Right cardiac atrium (tissue), 5 donors: ENCODE data around the gene PCBP4. TPM values are rescaled to one million over a fixed set of nuclear protein-coding genes. Genes with fewer than 3 reads are reported as not detected.
A peak's percentile ranks its signal among the peaks of the same experiment; 100 is the strongest.

Source experiments
- ATAC-seq, 2 donors: fragments of 200-7000 bp; cut with Tn5 transposase; one replicate each; pipeline versions ENCODE4 v1.8.0 to v1.9.1; 2020; ENCODE audit warnings: moderate library complexity in 2 of 2, mild to moderate bottlenecking in 1 of 2
- DNase-seq, 3 donors: peaks; one replicate each; pipeline ENCODE4 v3.0.0-alpha.2; 2020
- H3K27ac ChIP-seq: one replicate; pipeline ENCODE4 v1.5.1; 2013; ENCODE audit warnings: mild to moderate bottlenecking, low read length, control low read depth, moderate library complexity
- H3K27me3 ChIP-seq: one replicate; pipeline ENCODE4 v1.6.1; 2013; ENCODE audit not compliant: control insufficient read depth, insufficient read depth
- H3K4me1 ChIP-seq: one replicate; pipeline ENCODE4 v1.6.1; 2013; ENCODE audit warnings: low read length; ENCODE audit not compliant: control insufficient read depth, insufficient read depth
- H3K4me3 ChIP-seq: one replicate; pipeline ENCODE4 v1.5.1; 2013; ENCODE audit warnings: low read length, control low read depth
- H3K9me3 ChIP-seq: one replicate; pipeline ENCODE4 v1.6.1; 2013; ENCODE audit warnings: low read length; ENCODE audit not compliant: control insufficient read depth
- WGBS: extraction: QIAGEN DNeasy Blood & Tissue Kit; methylation state at CpG from one replicate; pipeline ENCODE4 v1.1.7; 2013; 5-methylcytosine and 5-hydroxymethylcytosine counted together
- intact Hi-C, 4 donors: fragments of 100-400 bp; cut with DNase I; formaldehyde crosslinking; loops; one replicate each; pipeline versions ENCODE4 v1.11.0 to v1.14.0; 2022 to 2023
- polyA plus RNA-seq: library from polyadenylated mRNA; stranded (reverse); fragments of 200-250 nt; gene quantifications from one replicate; pipeline ENCODE4 v1.2.3, GENCODE V29; 2013
- total RNA-seq, 4 donors: library from RNA; stranded (reverse); fragmentation: NEBNext Ultra II Directional; extraction: Animal tissue kit (Norgen Biotek cat#: 25700); gene quantifications; one replicate each; pipeline ENCODE4 v1.2.1, GENCODE V29; 2021
- donor health status: healthy with polysubstance abuse.
- donor health status: DM: no; HTN: yes; CAD: no.
- donor health status: DM: no; HTN: no; CAD: no.
- donor health status: DM: no; HTN: yes; CAD: no; lungs with severe emphysema.
- donor health status: DM: yes; HTN: yes; CAD: no.

Gene PCBP4
- total and polyA plus RNA-seq, 5 donors: 62.2 to 88.1 (median 72.7) TPM

- intact Hi-C loops: loop anchor here in 1 of 4 donors (2.0 kb wide), 1 partner anchor 31 kb away; the partner anchor contains the start of genes ABHD14A and ABHD14B
- Histone ChIP-seq H3K4me1 (peaks cover 2% of the 10 kb centered on the region), H3K27me3 (no peaks in the 10 kb centered on the region), H3K27ac (peak overlapping the region; percentile 95), H3K4me3 (no peak overlapping the region), H3K9me3 (no peaks in the 10 kb centered on the region)
- DNase-seq (no peak), ATAC-seq (no peak)
- WGBS: 94% methylated on average over 21 of the region's 21 CpGs
Measured at GRCh38 chr3:51943451-51944391, 23.5 kb downstream of the PCBP4 start.

GRCh38 chr3:51942603-51943450, 24.4 kb downstream of the PCBP4 start:
- Histone ChIP-seq H3K27me3 (no peaks in the 10 kb centered on the region), H3K27ac (peak overlapping the region; percentile 95), H3K9me3 (no peaks in the 10 kb centered on the region), H3K4me1 (peaks cover 2% of the 10 kb centered on the region), H3K4me3 (peak overlapping the region; percentile 5)
- ATAC-seq (peak; percentile 25 to 60), DNase-seq (peak; percentile 82 to 85 (median 83))
- 40% methylated on average over 17 of the region's 17 CpGs for WGBS
- intact Hi-C loops: loop anchor here in 1 of 4 donors (2.0 kb wide), 1 partner anchor 32 kb away; the partner anchor contains the start of genes ABHD14A and ABHD14B

- no peaks in the 10 kb centered on the region for H3K27me3 ChIP-seq
- peaks cover 2% of the 10 kb centered on the region for H3K4me1 ChIP-seq
- H3K27ac ChIP-seq: peak within 1 kb of the TSS; percentile 95
- intact Hi-C loops: loop anchor here in 1 of 4 donors (2.0 kb wide), 1 partner anchor 33 kb away; the partner anchor contains the start of genes ABHD14A and ABHD14B
- ATAC-seq: peak; percentile 95 to 96
- H3K4me3 ChIP-seq: peak within 1 kb of the TSS; percentile 62
- WGBS: 1% methylated on average over 67 of the region's 67 CpGs
- peak; percentile 100 for DNase-seq
- no peaks in the 10 kb centered on the region for H3K9me3 ChIP-seq
Measured at GRCh38 chr3:51941798-51942602, 25.3 kb downstream of the PCBP4 start, which contains the start of the genes PARP3 and RRP9. PARP3 (plus strand) TSS chr3:51942363; CDS start chr3:51943356, 993 bp downstream. RRP9 (minus strand) TSS chr3:51941904; CDS start chr3:51941867, 37 bp downstream.

- under 1% methylated on average over 20 of the region's 20 CpGs for WGBS
- no peak for ATAC-seq
- intact Hi-C loops: no loop called here
Measured at GRCh38 chr3:51941463-51941797, 25.8 kb downstream of the PCBP4 start.

GRCh38 chr3:51940648-51941462, 26.4 kb downstream of the PCBP4 start:
- peak overlapping the region; percentile 62 for H3K4me3 ChIP-seq
- H3K27ac ChIP-seq: no peak overlapping the region
- ATAC-seq: no peak
- DNase-seq: no peak
- H3K27me3 ChIP-seq: no peaks in the 10 kb centered on the region
- no peaks in the 10 kb centered on the region for H3K9me3 ChIP-seq
- WGBS: 34% methylated on average over 13 of the region's 13 CpGs
- intact Hi-C loops: no loop called here
- peaks cover 2% of the 10 kb centered on the region for H3K4me1 ChIP-seq

More at GRCh38 chr3:51941463-51941797, 25.8 kb downstream of the PCBP4 start:
- peak overlapping the region; percentile 62 for H3K4me3 ChIP-seq
- H3K9me3 ChIP-seq: no peaks in the 10 kb centered on the region
- no peak for DNase-seq
- no peaks in the 10 kb centered on the region for H3K27me3 ChIP-seq
- peak overlapping the region; percentile 7 for H3K27ac ChIP-seq
- H3K4me1 ChIP-seq: peaks cover 2% of the 10 kb centered on the region

- intact Hi-C loops: no loop called here
- Histone ChIP-seq H3K4me1 (peaks cover 2% of the 10 kb centered on the region), H3K27me3 (no peaks in the 10 kb centered on the region), H3K4me3 (no peak overlapping the region), H3K27ac (no peak overlapping the region), H3K9me3 (no peaks in the 10 kb centered on the region)
- DNase-seq: no peak
- 84% methylated on average over 9 of the region's 9 CpGs for WGBS
- no peak for ATAC-seq
Measured at GRCh38 chr3:51938780-51939425, 28.4 kb downstream of the PCBP4 start.

- no peak overlapping the region for H3K4me3 ChIP-seq
- H3K9me3 ChIP-seq: no peaks in the 10 kb centered on the region
- H3K4me1 ChIP-seq: no peaks in the 10 kb centered on the region
- intact Hi-C loops: no loop called here
- 88% methylated on average over 13 of the region's 13 CpGs for WGBS
- H3K27ac ChIP-seq: no peak overlapping the region
- no peaks in the 10 kb centered on the region for H3K27me3 ChIP-seq
- DNase-seq (no peak), ATAC-seq (no peak)
Measured at GRCh38 chr3:51937611-51938450, 29.4 kb downstream of the PCBP4 start.

GRCh38 chr3:51937014-51937413, 30.2 kb downstream of the PCBP4 start:
- Histone ChIP-seq H3K27me3 (no peaks in the 10 kb centered on the region), H3K4me3 (no peak overlapping the region), H3K4me1 (no peaks in the 10 kb centered on the region), H3K9me3 (no peaks in the 10 kb centered on the region), H3K27ac (no peak overlapping the region)
- intact Hi-C loops: no loop called here
- no peak for ATAC-seq
- 85% methylated on average over 9 of the region's 9 CpGs for WGBS
- DNase-seq: no peak
